HUDEP-2 (cell line): ENCODE results near the gene LAMA2.
"Not testable (repeated sequence)": the region's sequence is repeated elsewhere in the genome, so short reads cannot be mapped to it uniquely, and the experiment has no call there.

Experiments
- DNase-seq, 76 experiments: peaks; one replicate each; lab custom pipeline; 2025; ENCODE audit not compliant: unreplicated experiment in 76 of 76; lab: John Stamatoyannopoulos, UW

The LAMA2 gene

DNA sequence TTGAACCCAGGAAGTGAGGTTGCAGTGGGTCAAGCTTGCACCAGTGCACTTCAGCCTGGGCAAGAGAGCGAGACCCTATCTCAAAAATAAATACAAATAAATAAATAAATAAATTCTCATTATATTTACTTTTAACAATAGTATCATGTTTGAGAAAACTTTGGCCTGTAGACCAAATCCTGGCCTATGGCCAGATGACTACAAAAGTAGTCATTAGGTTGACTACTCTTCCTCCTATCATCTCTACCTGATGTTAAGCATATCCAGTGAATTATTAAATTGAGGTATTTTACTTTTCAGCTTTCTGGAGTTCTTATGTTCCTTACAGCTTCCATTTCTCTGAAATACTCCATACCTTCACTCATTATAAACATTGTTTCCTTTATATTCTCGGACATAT, 280.6 kb downstream of the LAMA2 start:
- DNase-seq: no peak

DNA sequence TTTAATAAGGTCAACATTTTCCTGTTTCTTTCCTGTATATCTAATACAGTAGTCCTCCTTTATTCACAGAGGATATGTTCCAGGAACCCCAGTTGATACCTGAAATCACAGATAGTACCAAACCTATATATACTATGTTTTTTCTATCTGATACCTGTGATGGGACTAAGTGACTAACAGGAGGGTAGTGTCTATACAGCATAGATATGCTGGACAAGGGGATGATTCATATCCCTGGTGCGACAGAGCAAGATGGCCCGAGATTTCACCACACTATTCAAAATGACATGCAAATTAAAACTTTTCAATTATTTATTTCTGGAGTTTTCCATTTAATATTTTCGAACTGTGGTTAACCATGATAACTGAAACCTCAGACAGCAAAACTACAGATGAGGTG, 281.1 kb downstream of the LAMA2 start:
- DNase-seq: no peak

DNA sequence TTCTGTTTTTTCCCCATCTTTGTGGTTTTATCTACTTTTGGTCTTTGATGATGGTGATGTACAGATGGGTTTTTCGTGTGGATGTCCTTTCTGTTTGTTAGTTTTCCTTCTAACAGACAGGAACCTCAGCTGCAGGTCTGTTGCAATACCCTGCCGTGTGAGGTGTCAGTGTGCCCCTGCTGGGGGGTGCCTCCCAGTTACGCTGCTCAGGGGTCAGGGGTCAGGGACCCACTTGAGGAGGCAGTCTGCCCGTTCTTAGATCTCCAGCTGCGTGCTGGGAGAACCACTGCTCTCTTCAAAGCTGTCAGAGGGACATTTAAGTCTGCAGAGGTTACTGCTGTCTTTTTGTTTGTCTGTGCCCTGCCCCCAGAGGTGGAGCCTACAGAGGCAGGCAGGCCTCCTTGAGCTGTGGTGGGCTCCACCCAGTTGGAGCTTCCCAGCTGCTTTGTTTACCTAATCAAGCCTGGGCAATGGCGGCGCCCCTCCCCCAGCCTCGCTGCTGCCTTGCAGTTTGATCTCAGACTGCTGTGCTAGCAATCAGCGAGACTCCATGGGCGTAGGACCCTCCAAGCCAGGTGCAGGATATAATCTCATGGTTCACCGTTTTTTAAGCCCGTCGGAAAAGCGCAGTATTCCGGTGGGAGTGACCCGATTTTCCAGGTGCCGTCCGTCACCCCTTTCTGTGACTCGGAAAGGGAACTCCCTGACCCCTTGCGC, 289.5 kb downstream of the LAMA2 start:
- not testable (repeated sequence) for DNase-seq

DNA sequence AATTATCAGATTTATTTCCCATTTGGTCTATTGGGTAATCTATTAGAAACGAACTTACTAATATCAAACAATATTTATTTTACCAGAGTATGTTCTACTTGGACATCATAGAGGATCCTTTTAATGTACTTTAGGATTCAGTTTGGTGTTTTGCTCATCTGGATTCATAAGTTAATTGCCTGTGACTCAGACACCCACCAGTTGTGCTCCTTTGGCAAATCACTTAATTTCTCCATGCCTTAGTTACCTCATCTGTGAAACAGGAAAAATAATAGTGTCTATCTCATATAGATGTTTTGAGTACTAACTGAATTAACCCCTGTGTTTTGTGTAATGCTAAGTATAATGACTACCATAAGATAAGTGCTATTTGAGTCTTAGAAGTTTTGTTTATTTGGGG, 292.1 kb downstream of the LAMA2 start:
- no peak for DNase-seq

DNA sequence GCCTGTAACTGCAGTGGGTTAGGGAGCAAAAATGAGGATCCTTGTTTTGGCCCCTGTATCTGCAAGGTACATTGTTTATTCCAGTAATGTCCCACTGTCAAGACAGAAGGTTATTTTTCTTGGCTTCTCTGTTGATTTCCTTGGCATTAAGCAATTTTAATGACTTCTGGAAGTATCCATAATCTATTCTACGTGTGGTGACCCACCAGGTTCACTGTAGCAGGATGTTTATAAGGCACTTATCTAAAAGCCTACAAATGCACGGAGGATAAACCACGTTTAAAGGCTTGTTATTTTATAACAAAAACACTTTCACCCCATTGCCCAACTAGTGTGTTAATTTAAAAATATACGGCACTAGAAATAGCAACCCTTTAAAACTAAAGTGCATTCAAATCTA, 294.9 kb downstream of the LAMA2 start:
- no peak for DNase-seq

- no peak for DNase-seq
These were observed 296.3 kb downstream of the LAMA2 start for GRCh38 chr6:129179283-129179682.

DNA sequence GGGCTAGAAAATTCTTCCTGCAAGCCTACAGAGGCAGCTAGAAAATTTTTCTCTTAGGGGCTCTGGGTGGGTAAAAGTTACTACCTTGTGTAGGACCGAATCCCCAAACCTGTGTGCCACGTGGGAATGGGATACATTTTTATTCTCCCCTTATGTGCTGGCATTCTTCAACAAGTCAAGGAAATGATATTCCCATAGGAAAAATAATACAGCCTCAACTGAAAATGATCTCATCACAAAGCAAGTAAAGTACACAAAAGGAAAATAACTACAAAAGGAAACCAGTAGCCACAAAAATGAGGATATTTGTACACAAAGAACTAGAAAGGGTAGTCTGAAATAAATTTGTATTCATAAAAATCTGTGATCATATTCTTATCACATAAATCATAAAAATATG, 298.1 kb downstream of the LAMA2 start:
- DNase-seq: no peak

DNA sequence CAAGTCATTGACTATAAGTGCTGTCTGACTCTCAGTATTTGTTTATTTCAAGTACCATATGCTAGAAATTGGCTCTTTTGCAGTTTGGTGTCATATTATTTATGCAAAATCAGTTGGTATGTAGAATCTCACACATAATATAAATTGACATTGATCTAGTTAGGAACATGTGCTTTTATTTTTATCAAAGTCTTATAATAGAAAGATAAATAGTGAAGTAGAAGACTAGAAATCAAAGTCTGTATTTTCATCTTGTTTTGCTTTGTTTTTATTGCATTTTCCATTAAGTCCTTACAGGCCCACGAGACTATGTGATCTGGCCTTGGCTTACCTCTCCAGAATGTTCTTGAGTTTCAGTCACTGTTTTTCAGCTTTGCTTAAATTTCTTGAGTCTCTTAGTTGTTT, 300.3 kb downstream of the LAMA2 start:
- DNase-seq: no peak

- DNase-seq: no peak
These were observed 300.9 kb downstream of the LAMA2 start for GRCh38 chr6:129183681-129184301.

DNA sequence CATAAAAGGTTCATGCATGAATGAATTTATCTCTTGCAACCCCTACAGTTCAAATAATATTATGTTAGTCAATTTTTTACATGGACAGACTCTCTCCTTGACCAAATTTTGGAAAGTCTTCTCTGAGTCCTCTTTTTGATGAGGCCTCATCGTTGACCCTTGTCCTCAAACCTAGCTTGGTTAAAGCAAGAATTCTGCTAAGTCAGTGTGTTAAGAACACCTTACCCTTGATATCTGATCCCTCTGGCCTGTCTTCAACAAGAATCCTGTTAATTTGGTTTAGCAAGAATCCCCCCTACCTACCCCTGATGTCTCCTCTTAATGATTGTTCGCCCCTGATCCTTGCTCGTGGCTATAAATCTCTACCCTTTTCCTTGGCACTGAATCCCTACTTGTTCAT, 301.4 kb downstream of the LAMA2 start:
- DNase-seq: no peak

DNA sequence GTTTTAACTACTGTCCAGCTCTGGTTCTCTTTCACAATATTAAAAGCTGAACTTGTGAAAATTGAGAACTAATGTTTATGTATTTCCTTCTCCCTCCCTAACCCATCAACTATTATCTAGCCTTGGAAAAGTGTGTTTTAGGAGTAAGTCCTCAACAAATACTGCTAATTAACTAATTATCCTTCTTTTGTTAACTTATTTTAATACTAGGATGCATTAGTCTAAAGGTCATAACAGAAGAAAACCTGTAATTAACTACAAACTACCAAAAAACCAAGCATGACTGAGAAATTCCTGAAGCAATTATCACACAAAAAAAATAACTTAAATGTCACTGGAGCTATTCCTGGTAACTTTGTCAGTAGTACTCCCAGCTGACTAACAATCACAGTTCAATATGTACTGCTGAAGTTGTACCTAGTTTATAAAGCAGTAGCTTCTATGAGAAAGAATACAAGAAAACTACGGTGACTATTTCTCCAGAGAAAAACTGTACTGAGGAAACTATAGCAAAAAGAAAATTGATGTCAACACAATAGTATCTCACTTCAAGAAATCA, 301.9 kb downstream of the LAMA2 start:
- DNase-seq: no peak

- no peak for DNase-seq
These were observed 304.1 kb downstream of the LAMA2 start for GRCh38 chr6:129186988-129187387.

DNA sequence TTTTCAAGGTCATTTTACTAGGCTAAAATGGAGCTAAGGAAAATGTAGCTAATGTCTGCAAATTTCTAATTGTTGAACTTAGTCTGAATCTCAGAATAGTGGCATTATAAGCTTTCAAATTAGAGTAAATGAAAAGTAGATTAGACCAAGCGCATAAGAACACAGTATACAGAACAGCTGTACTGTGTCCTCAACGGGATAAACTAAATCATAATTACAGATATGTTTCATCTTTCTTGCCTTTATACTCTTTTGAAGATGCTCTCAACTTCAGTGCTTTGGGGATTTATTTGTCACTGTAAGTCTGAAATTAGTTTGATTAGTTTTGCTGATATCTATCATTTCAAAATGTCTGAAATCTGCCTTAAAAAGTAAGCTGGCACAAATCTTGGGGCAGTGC, 305.4 kb downstream of the LAMA2 start:
- DNase-seq: no peak

- DNase-seq: no peak
These were observed 305.9 kb downstream of the LAMA2 start for GRCh38 chr6:129188795-129189194.

DNA sequence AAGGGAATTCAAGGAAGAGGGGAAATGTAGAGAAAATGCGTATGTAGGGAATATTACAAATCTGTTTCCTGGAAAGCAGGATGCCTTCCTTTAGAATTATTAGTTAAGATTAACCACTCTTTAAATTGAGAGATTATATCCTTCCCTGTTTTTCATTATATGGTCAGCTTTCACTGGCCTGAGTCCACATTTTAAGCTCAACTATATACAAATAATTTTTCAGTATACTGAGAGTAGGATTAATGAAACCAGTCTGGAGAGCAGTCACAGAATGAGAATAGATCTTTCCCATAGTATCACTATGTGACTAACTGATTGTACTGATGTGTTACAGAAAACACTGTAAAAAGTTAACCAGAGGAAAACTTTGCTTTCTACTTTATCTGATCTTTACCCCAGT, 306.3 kb downstream of the LAMA2 start:
- no peak for DNase-seq

GRCh38 chr6:129191235-129191634, 308.3 kb downstream of the LAMA2 start:
- peak in 7 of 76 experiments; percentile 5 to 32 (median 11) for DNase-seq

GRCh38 chr6:129192458-129192989, 309.6 kb downstream of the LAMA2 start:
- DNase-seq: no peak

DNA sequence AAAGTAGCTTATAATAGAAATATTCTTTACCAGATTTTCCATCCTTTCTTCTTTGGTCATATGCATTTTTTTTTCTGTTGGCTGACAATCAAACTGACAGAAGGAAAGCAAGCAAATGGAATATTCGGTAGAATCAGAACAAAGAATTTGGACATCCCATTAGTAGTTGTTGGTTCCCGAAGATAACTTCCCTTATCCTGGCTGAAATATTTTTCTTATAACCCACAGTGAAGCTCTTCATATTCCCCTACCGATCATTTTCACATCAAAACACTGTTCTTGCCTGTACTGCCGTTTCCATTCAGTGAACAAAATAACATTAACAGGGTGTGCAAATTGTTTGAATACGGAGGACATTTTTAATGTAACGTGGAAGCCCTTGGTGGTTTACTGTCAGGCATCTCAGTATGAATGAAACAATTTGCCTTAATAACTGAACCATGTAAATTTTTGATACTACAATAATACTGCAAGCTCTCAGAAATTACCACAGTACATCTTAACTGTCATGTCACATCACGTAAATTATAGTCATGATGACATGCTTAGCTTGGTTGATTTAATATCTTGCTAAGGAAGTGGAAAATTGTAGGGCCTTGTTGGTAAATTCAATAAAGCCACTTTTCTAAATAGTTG, 311.5 kb downstream of the LAMA2 start:
- no peak for DNase-seq

DNA sequence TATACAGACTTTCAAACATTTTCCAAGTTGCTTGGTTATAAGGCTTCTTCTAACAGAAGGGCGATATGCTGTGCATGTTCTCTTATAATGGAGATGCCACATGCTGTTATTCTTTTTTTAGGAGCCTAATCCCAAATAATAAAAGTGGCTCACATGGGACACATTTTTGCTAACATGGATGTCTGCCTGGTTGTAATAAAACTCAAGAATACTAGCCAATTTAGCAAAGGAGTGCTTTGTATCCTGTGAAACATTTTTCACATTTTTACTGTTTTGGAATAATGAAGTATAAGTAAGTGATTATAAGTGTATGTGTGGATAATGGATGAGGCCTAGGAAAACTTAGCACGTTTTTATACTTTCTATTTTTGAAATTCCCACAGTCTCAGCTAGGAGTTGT, 312.2 kb downstream of the LAMA2 start:
- DNase-seq: no peak

DNA sequence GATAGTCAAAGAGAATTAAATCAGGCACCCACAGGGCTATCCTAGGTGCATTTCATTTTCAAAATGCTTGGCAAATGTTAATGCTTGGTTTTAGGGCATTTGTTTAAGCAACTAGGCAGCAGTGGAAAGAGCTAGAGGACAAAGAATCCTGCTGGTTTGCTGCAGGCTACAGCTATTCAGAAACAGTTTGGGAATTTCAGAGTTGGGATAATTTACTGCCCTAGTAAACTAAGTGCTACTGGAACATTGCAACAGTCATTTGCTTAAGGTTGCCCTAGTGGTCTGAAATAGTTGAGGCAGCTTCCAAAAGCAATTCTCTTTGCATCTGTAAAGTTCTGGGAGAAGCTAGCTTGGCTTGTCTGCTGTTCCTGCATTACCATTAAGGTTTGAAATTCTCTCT, 312.7 kb downstream of the LAMA2 start:
- no peak for DNase-seq

DNA sequence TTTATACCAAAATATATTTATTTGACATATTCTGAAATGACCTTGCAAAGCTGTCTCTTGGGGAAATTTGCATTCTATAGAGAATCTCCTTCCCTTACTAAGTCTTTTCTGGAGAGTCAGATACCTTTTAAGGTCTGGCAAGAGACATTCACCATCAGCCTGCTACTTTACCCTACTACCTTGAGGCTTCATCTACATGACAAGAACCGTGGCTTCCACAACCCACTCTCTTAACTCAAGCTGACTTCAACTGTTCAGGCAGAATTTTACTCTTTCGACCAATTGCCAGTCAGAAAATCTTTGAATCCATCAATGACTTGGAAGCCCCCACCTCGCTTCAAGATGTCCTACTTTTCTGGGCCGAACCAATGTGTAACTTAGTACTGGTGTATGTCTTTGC, 314.2 kb downstream of the LAMA2 start:
- no peak for DNase-seq

GRCh38 chr6:129200151-129200550, 317.2 kb downstream of the LAMA2 start:
- no peak for DNase-seq
